SK-N-SH treated with all-trans-retinoic acid at 6 μM for 48 hours (cell line): ENCODE data around the gene MOGAT1.

ENCODE experiments used
- ATAC-seq: fragments of 200-7000 bp; cut with Tn5 transposase; 3 replicates; pipeline ENCODE4 v1.9.1; 2020; ENCODE audit warnings: mild to moderate bottlenecking, moderate library complexity
- ARNTL ChIP-seq: fragments of 450-650 bp; formaldehyde crosslinking; IDR thresholded peaks from 2 replicates; pipeline ENCODE4 v1.5.0; 2020; ENCODE audit warnings: low read depth, mild to moderate bottlenecking, moderate library complexity, borderline replicate concordance
- BACH2 ChIP-seq: fragments of 250-450 bp; sonication (Bioruptor Pico); IDR thresholded peaks from 2 replicates; pipeline ENCODE4 v1.9.0; 2021; ENCODE audit warnings: mild to moderate bottlenecking, borderline replicate concordance
- GLIS3 ChIP-seq: fragments of 250-450 bp; sonication (Bioruptor Pico); IDR thresholded peaks from 2 replicates; pipeline ENCODE4 v1.5.0; 2020; ENCODE audit warnings: mild to moderate bottlenecking, moderate library complexity
- ISL1 ChIP-seq: fragments of 250-450 bp; sonication (Bioruptor Pico); IDR thresholded peaks from 2 replicates; pipeline ENCODE4 v2.1.2; 2022; ENCODE audit warnings: mild to moderate bottlenecking, moderate library complexity
- OSR1 ChIP-seq: fragments of 250-450 bp; sonication (Bioruptor Pico); IDR thresholded peaks from 2 replicates; pipeline ENCODE4 v1.8.0; 2022; ENCODE audit warnings: moderate library complexity, mild to moderate bottlenecking, inconsistent platforms
- PPARA ChIP-seq: fragments of 250-450 bp; sonication (Bioruptor Pico); IDR thresholded peaks from 2 replicates; pipeline ENCODE4 v1.5.0; 2020; ENCODE audit warnings: mild to moderate bottlenecking, borderline replicate concordance
- RARB ChIP-seq: fragments of 250-450 bp; sonication (Bioruptor Pico); IDR thresholded peaks from 2 replicates; pipeline ENCODE4 v1.8.0; 2021; ENCODE audit warnings: mild to moderate bottlenecking, moderate library complexity
- TCF4 ChIP-seq: fragments of 250-450 bp; sonication (Bioruptor Pico); IDR thresholded peaks from 2 replicates; pipeline ENCODE4 v1.8.0; 2021; ENCODE audit warnings: mild to moderate bottlenecking, moderate library complexity, borderline replicate concordance
- TOX ChIP-seq: fragments of 250-450 bp; sonication (Bioruptor Pico); IDR thresholded peaks from 2 replicates; pipeline ENCODE4 v1.8.0; 2021; ENCODE audit warnings: mild to moderate bottlenecking, moderate library complexity, borderline replicate concordance
- ZC3H10 ChIP-seq: fragments of 250-450 bp; sonication (Bioruptor Pico); IDR thresholded peaks from 2 replicates; pipeline ENCODE4 v1.5.1; 2021; ENCODE audit warnings: mild to moderate bottlenecking, moderate library complexity
- ZFP3 ChIP-seq: fragments of 250-450 bp; sonication (Bioruptor Pico); IDR thresholded peaks from 2 replicates; pipeline ENCODE4 v1.5.0; 2020; ENCODE audit warnings: mild to moderate bottlenecking, moderate library complexity
- ZFP30 ChIP-seq: fragments of 450-650 bp; formaldehyde crosslinking; IDR thresholded peaks from 2 replicates; pipeline ENCODE4 v1.5.0; 2022; ENCODE audit warnings: mild to moderate bottlenecking, moderate library complexity
- ZNF565 ChIP-seq: fragments of 450-650 bp; formaldehyde crosslinking; conservative IDR thresholded peaks from 2 replicates; pipeline ENCODE4 v1.5.0; 2020; ENCODE audit warnings: low read depth, mild to moderate bottlenecking, moderate library complexity
- ZNF70 ChIP-seq: fragments of 450-650 bp; formaldehyde crosslinking; IDR thresholded peaks from 2 replicates; pipeline ENCODE4 v1.5.0; 2020; ENCODE audit warnings: mild to moderate bottlenecking, moderate library complexity
- ZNF8 ChIP-seq: fragments of 450-650 bp; formaldehyde crosslinking; IDR thresholded peaks from 2 replicates; pipeline ENCODE4 v1.5.0; 2020; ENCODE audit warnings: mild to moderate bottlenecking, moderate library complexity
- TF ChIP-seq, protein P1 (sequence below): fragments of 250-450 bp; sonication (Bioruptor Pico); IDR thresholded peaks from 2 replicates; pipeline ENCODE4 v1.8.0; 2020; ENCODE audit warnings: mild to moderate bottlenecking, moderate library complexity, borderline replicate concordance
- TF ChIP-seq, protein P2 (sequence below): fragments of 250-450 bp; sonication (Bioruptor Pico); IDR thresholded peaks from 2 replicates; pipeline ENCODE4 v1.8.0; 2021; ENCODE audit warnings: low read depth, mild to moderate bottlenecking, moderate library complexity, borderline replicate concordance
- TF ChIP-seq, protein P3 (sequence below): fragments of 250-450 bp; sonication (Bioruptor Pico); IDR thresholded peaks from 2 replicates; pipeline ENCODE4 v1.5.0; 2020; ENCODE audit warnings: mild to moderate bottlenecking, moderate library complexity
- TF ChIP-seq, protein P4 (sequence below): fragments of 250-450 bp; sonication (Bioruptor Pico); IDR thresholded peaks from 2 replicates; pipeline ENCODE4 v1.5.1; 2021; ENCODE audit warnings: mild to moderate bottlenecking, moderate library complexity
- TF ChIP-seq, protein P5 (sequence below): fragments of 250-450 bp; sonication (Bioruptor Pico); IDR thresholded peaks from 2 replicates; pipeline ENCODE4 v1.5.1; 2020; ENCODE audit warnings: low read depth, mild to moderate bottlenecking, moderate library complexity

MOGAT1 gene

DNA sequence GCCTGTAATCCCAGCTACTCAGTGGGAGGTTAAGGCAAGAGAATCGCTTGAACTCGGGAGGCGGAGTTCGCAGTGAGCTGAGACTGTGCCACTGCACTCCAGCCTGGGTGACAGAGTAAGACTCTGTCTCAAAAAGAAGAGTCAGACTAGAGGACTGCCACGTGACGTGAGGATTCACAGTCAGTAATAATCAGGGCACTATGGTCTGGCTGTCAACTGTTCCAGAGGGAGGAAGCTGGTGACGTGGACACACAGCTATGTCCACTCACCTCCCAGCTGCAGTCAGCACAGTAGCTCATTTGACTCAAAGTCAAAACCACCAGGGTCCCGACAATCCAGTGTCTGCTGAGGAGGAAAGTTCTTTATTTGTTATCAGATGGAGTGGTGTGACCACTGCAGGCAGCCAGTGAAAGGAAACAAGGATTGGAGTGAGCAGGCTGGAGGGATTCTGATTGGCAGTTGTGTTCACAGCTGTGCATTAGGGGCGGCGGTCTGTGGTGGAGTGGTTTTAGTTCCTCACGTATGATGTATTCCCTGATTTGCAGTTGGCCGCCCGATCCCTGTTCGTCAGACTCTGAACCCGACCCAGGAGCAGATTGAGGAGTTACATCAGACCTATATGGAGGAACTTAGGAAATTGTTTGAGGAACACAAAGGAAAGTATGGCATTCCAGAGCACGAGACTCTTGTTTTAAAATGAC is 37.9 kb downstream of the MOGAT1 start:
- TF ChIP-seq BACH2 (CRISPR knock-in tag) (no peak), ZFP3 (no peak), ARNTL (no peak), OSR1 (CRISPR knock-in tag) (no peak), PPARA (no peak), ZNF565 (CRISPR knock-in tag) (no peak), GLIS3 (no peak), ZFP30 (no peak), ZNF70 (CRISPR knock-in tag) (no peak), TCF4 (no peak), ZNF8 (CRISPR knock-in tag) (no peak), RARB (CRISPR knock-in tag) (no peak), ZC3H10 (CRISPR knock-in tag) (no peak)
- TF ChIP-seq, protein P1, sequence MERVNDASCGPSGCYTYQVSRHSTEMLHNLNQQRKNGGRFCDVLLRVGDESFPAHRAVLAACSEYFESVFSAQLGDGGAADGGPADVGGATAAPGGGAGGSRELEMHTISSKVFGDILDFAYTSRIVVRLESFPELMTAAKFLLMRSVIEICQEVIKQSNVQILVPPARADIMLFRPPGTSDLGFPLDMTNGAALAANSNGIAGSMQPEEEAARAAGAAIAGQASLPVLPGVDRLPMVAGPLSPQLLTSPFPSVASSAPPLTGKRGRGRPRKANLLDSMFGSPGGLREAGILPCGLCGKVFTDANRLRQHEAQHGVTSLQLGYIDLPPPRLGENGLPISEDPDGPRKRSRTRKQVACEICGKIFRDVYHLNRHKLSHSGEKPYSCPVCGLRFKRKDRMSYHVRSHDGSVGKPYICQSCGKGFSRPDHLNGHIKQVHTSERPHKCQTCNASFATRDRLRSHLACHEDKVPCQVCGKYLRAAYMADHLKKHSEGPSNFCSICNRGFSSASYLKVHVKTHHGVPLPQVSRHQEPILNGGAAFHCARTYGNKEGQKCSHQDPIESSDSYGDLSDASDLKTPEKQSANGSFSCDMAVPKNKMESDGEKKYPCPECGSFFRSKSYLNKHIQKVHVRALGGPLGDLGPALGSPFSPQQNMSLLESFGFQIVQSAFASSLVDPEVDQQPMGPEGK (CRISPR knock-in tag), result no peak
- TF ChIP-seq, protein P2, sequence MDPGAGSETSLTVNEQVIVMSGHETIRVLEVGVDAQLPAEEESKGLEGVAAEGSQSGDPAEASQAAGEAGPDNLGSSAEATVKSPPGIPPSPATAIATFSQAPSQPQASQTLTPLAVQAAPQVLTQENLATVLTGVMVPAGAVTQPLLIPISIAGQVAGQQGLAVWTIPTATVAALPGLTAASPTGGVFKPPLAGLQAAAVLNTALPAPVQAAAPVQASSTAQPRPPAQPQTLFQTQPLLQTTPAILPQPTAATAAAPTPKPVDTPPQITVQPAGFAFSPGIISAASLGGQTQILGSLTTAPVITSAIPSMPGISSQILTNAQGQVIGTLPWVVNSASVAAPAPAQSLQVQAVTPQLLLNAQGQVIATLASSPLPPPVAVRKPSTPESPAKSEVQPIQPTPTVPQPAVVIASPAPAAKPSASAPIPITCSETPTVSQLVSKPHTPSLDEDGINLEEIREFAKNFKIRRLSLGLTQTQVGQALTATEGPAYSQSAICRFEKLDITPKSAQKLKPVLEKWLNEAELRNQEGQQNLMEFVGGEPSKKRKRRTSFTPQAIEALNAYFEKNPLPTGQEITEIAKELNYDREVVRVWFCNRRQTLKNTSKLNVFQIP (CRISPR knock-in tag), result no peak
- TF ChIP-seq, protein P3, sequence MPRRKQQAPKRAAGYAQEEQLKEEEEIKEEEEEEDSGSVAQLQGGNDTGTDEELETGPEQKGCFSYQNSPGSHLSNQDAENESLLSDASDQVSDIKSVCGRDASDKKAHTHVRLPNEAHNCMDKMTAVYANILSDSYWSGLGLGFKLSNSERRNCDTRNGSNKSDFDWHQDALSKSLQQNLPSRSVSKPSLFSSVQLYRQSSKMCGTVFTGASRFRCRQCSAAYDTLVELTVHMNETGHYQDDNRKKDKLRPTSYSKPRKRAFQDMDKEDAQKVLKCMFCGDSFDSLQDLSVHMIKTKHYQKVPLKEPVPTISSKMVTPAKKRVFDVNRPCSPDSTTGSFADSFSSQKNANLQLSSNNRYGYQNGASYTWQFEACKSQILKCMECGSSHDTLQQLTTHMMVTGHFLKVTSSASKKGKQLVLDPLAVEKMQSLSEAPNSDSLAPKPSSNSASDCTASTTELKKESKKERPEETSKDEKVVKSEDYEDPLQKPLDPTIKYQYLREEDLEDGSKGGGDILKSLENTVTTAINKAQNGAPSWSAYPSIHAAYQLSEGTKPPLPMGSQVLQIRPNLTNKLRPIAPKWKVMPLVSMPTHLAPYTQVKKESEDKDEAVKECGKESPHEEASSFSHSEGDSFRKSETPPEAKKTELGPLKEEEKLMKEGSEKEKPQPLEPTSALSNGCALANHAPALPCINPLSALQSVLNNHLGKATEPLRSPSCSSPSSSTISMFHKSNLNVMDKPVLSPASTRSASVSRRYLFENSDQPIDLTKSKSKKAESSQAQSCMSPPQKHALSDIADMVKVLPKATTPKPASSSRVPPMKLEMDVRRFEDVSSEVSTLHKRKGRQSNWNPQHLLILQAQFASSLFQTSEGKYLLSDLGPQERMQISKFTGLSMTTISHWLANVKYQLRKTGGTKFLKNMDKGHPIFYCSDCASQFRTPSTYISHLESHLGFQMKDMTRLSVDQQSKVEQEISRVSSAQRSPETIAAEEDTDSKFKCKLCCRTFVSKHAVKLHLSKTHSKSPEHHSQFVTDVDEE, result no peak
- TF ChIP-seq, protein P4, sequence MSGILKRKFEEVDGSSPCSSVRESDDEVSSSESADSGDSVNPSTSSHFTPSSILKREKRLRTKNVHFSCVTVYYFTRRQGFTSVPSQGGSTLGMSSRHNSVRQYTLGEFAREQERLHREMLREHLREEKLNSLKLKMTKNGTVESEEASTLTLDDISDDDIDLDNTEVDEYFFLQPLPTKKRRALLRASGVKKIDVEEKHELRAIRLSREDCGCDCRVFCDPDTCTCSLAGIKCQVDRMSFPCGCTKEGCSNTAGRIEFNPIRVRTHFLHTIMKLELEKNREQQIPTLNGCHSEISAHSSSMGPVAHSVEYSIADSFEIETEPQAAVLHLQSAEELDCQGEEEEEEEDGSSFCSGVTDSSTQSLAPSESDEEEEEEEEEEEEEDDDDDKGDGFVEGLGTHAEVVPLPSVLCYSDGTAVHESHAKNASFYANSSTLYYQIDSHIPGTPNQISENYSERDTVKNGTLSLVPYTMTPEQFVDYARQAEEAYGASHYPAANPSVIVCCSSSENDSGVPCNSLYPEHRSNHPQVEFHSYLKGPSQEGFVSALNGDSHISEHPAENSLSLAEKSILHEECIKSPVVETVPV (CRISPR knock-in tag), result no peak
- TF ChIP-seq, protein P5, sequence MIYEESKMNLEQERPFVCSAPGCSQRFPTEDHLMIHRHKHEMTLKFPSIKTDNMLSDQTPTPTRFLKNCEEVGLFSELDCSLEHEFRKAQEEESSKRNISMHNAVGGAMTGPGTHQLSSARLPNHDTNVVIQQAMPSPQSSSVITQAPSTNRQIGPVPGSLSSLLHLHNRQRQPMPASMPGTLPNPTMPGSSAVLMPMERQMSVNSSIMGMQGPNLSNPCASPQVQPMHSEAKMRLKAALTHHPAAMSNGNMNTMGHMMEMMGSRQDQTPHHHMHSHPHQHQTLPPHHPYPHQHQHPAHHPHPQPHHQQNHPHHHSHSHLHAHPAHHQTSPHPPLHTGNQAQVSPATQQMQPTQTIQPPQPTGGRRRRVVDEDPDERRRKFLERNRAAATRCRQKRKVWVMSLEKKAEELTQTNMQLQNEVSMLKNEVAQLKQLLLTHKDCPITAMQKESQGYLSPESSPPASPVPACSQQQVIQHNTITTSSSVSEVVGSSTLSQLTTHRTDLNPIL (CRISPR knock-in tag), result no peak
- ATAC-seq, result peak; percentile 51

DNA sequence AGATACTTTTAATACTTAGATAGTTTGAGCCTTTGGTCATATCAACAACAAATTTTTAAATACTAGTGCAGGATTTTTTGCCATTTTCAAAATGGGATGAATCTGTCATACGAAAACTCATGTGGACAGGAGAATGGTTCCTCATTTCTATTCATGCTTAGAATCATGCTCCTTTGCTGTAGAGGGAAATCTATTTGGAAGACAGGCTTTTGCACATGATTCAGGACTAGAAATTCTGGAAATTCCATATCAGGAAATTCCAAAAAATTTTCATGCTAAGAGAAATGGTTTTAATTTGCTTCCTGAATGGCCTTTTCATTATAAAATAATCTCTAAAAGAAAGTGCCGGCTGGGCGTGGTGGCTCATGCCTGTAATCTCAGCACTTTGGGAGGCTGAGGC is 39.3 kb downstream of the MOGAT1 start:
- TF ChIP-seq ARNTL, result no peak
- TF ChIP-seq, protein P3, result no peak
- no peak for TF ChIP-seq TOX (CRISPR knock-in tag)
- TF ChIP-seq OSR1 (CRISPR knock-in tag), result no peak
- TF ChIP-seq RARB (CRISPR knock-in tag), result no peak
- TF ChIP-seq, protein P5 (CRISPR knock-in tag), result no peak
- no peak for TF ChIP-seq ZFP30
- no peak for TF ChIP-seq ZNF8 (CRISPR knock-in tag)
- no peak for TF ChIP-seq ISL1 (CRISPR knock-in tag)
- ATAC-seq, result no peak
